ENCODE data around the gene CIDEC.

CIDEC gene

DNA sequence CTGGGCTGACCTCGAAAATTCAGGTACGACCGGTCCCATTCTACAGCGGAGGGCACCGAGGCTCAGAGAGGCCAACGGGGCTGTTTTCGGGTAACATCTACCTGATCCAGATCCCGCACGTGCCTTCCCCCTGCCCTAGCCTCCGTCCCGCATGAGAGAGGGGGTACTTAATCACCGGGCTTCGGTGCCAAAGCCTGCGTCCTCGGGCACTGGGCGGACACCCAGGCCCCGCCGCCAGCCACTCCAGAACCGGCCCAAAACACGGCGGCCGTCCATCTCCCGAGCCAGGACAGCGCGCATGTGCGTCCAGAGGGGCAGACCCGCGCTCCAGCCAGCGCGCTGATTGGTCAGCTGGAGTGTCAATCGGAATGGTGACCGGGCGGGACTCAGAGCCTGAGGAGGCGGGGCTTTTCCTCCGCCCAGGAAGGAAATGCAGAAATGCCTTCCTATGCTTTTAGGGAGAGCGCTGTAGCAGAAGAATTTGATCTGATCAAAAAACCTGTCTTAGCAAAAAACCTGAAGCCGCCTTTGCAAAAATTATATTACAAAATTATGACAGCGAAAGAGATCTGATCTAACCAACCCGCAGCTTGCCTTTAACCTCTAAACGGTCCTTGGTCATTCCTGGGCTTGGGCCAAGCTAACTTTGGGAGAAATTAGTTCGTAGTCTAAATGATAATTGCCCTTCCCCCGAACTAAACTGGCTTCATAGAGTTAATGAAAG, 36.2 kb downstream of the CIDEC start, which contains the start of gene RPUSD3:
Gene RPUSD3 (minus strand): TSS at position 294 of the 724 bp plus-strand sequence. CDS start 18 bp downstream, at position 276.
- peak; percentile 89 for DNase-seq (ENCODE audit: low spot score)

DNA sequence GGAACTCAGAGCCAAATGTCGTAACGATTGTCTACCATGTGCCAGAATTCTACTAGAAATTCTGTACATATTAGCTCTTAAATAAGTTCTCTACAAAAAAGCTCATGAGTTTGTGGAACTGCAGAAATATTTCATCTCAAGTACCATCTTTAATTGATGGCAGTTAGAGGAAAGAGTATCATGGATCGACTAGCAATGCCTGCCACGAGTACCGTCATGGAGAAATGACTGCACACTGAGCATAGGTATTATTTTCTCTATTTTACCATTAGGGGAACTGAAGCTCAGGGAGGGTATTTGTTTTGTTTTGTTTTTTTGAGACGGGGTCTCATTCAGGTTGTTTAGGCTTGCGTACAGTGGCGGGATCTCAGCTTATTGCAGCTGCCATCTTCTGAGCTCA, 39.0 kb downstream of the CIDEC start:
- DNase-seq (ENCODE audit: low spot score): no peak

DNA sequence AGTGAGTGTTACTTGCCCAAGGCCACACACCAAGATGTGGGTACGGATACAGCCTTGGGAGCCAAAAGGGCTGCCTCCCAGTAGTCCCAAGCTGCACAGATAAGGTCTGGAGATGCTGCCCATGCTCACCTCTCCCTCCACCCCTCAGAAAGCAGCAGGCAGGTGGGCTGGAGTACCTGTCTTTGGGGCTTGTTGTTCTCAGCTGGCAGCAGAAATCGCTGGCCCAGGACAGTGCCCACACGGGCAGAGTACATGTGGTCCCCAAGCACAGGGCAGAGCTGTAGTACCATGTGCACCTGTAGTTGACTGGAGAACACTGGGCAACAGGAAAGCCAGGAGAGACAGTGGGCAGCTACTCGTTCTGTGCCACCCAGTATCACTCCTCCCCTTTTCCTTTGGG, 41.2 kb downstream of the CIDEC start:
- no peak for DNase-seq (ENCODE audit: low spot score)

DNA sequence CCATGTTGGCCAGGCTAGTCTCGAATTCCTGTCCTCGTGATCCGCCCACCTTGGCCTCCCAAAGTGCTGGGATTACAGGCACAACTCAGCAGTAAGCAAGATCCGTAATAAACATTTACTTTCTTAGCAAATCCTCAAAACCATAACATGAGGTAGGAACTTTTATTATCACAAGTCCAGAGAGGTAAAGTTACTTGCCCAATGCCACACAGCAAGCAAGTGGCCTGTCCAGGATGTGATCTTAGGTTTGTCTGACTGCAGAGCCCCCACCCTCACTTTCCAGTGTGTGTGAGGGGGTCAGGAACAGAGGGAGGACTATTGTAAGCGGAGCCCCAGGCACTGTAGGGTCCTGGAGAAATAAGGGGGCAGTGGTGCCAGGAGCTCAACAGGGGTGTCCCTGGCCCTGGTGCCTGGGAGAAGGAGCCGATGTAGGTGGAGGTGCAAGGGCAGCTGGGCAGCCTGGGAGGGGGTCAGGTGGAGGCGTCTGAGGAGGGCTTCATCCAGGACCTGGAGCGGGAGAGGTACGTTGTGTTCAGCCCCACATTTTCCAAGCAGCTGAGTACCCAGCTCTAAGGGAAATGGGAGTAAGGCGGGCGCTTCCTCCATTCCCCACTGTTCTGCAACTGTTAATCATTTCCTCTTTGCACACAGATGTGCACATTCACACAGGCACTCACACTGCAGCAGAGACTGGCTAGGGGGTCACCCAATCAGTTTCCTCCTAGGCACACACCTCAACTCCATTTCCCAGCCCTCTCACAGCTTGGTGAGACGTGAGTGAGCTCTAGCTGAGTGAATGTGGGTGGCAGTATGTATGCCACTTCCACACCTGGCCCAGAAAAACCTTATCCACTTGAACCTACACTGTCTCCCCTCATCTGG, 42.1 kb downstream of the CIDEC start:
- peak; percentile 77 for DNase-seq (ENCODE audit: low spot score)

DNA sequence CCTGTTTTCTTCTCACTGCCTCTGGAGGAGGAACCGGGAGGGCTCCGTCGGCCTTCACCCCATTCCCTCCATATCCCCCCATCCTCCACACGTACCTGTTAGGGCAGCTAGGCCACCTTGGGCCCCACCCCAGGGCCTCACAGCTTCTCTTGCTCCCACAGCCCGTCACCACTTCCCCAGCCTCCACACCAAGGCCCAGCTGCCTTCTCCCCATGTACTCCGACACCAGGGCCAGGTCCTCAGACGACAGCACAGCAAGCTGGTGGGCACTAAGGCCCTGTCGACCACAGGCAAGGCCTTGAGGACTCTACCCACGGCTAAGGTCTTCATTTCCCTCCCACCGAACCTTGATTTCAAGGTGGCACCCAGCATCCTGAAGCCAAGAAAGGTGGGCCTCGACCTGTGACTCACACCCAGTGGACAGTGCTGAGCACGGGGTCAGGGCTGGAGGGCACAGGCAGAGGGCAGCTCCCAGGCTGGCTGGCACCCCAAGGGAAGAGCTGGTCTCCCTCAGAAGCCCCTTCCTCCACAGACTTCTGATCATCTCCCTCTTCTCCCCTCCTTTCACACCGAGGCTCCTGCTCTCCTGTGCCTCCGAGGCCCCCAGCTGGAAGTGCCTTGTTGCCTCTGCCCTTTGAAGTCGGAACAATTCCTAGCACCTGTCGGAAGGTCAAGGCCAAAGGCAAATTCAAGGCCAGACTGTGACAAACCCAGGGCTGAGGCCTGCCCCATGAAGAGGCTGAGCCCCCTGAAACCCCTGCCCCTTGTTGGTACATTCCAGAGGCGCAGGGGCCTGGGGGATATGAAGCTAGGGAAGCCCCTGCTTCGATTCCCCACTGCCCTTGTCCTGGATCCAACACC, 45.3 kb downstream of the CIDEC start:
- no peak for DNase-seq (ENCODE audit: low spot score)

DNA sequence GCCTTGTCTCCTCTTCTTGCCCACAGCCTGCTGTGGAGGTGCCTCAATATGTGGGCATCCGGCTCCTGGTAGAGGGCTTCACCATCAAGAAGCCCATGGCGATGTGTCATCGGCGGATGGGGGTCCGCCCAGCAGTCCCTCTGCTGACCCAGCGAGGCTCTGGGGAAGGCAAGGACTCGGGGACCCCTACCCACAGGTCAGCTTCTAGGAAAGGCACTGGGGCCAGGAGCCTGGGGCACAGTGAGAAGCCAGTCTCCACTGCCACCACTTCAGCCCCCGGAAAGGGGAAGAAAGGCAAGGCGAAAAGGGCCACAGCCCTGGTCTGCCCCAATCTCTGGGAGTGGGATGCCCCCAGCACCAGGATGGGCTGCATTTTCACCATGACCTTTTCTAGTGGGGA, 47.0 kb downstream of the CIDEC start:
- no peak for DNase-seq (ENCODE audit: low spot score)

DNA sequence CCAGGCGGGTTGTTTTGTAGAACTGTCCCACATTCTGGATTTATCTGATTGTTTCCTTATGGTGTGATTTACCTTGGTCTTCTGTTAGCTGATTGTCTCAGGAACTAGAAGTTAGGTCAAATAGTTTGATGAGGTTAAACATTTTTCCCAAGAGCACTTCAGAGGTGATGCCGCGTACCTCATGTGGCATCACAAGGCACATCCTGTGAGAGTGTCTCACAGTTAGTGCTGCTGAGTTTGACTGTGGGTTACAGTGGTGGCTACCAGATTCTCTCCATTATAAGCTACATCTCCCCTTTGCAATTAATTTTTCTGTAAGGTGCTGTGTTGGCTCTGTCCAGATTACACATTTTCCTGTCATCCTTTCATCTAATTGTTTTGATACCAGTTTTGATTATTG, 48.8 kb downstream of the CIDEC start:
- DNase-seq (ENCODE audit: low spot score): no peak

DNA sequence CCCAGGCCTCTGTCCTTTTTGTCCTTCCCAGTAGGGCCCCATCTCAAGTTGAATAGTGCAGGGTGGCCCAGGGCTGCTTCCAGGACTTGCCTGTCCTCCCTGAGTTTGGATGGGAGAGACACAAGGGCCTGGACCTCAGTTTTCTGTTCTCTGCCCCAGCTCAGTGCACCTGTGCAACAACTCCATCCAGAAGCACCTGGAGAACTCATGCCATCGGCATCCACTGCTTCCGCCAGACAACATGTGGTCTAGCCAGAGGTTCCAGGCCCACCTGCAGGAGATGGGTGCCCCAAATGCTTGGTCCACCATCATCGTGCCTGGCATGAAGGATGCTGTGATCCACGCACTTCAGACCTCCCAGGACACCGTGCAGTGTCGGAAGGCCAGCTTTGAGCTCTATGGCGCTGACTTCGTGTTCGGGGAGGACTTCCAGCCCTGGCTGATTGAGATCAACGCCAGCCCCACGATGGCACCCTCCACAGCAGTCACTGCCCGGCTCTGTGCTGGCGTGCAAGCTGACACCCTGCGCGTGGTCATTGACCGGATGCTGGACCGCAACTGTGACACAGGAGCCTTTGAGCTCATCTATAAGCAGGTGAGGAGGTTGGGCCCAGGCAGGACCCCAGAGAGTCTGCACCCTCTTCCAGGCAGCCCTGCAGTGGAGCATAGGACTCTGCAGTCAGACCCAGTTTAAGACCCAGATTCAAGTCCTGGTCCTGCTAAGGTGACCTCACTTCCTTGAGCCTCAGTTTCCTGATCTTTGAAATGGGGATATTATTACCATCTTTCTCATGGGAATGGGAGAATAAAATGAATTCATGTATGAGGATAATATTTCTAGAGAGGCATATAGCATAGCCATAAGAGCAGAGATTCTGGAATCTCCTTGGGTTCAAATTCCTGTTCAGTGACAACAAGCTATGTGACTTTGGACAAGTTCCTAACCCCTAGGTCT, 51.0 kb downstream of the CIDEC start:
- DNase-seq (ENCODE audit: low spot score): no peak

DNA sequence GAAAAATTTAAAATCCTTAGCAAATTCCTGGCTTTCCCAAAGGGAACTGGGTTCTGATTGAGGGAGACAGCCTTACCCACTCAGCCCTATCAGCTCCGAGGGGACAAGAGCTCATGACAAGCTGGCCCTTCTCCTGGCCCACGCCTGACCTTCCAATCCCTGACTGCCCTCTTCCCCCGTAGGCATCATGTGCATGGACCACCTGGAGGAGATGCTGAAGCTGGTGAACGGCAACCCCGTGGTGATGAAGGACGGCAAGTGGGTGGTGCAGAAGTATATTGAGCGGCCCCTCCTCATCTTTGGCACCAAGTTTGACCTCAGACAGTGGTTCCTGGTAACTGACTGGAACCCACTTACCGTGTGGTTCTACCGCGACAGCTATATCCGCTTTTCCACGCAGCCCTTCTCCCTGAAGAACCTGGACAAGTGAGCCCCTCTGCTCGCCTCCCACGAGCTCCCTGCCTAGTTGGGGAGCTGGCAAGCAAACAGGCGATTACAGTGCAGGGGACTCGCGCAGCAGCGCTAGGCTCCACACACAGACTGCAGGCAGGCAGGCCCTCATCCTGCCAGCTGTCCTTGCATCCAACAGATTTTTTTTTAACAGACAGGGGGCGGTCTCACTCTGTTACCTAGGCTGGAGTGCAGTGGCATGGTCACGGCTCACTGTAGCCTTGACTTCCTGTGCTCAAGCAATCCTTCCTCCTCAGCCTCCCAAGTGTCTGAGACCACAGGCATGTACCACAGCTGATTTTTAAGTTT, 53.1 kb downstream of the CIDEC start:
- peak; percentile 21 for DNase-seq (ENCODE audit: low spot score)

DNA sequence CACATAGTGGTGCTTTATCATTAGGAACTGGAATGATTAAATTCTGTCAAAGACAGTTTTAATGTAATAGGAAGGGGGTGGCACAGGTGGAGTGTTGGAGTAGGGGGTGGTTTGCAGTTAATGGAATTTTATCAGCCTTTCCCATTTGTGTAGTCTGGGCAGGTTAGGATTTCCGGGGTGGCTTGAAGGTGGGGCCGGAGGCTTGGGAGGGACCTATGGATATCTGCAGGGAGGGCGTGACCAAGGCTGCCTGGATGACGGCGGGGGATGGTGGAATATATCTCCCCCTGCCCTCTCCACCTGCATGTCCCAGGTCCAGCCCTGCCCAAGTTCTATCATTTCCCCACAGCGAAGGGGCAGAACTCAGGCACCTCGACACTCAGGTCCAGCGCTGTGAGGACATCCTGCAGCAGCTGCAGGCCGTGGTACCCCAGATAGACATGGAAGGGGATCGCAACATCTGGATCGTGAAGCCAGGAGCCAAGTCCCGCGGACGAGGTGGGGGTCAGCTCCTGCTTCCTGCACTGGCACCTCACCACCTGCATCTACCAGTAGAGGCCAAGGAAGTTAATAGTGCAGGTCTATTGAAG, 54.5 kb downstream of the CIDEC start:
- DNase-seq (ENCODE audit: low spot score): no peak

DNA sequence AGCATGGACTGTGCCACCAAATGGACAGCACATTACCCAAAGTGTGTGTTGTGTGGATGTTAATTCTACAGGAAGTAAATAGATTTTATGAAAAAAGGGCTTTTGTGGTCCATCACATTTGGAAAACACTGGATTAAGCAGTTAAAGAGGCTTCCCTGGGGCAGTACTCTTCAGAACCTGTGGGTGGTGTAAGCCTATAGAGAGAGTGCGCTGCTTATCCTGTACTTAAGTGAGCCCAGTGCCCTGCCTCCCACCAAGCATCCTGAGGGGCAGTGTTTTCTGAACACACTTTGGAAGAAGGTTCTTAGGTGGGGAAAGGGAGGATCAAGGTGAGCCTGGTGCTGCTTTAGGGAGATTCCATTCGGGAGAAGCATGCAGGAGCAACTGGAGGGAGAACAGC, 59.1 kb downstream of the CIDEC start:
- DNase-seq (ENCODE audit: low spot score): peak; percentile 24

DNA sequence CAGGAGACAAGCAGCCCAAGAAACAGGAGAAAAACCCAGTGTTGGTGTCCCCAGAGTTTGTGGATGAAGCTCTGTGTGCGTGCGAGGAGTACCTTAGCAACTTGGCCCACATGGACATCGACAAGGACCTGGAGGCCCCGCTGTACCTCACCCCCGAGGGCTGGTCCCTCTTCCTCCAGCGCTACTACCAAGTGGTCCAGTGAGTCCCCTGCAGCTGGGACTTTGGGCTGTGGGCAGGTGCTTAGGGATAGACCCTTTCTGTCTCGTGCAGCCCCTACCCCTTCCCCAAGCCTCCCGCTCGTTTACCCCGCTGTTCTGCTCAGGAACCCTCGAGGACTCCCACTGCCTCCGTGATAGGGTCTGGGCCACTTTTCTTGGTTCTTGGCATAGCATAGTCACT, 59.5 kb downstream of the CIDEC start:
- DNase-seq (ENCODE audit: low spot score): no peak

DNA sequence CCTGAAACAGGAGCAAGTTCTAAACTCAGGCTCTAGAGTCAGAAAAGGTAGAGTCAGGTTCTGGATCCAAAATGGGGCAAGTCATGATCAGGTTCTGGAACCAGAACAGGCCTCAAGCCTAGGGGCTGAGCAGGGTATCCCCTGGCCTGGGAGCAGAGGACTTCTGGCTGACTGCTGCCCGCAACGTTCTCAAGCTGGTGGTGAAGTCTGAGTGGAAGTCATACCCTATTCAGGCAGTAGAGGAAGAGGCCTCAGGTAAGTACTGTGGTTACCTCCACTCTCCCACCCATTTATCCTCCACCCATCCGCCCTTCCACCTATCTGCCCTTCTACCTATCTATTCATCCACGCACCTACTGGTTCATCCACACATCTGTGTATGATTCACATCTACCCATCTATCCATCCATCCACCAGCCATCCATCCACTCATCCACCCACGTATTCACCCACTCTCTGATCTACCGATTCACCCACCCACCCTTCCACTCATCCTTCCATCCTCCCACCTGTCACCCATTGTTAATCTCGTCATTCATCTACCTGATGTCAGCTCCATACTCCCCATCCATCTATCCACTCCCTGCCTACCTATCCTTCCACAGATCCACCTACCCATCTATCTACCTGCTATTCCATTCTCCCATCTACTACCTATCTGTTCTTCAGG, 61.3 kb downstream of the CIDEC start:
- no peak for DNase-seq (ENCODE audit: low spot score)

DNA sequence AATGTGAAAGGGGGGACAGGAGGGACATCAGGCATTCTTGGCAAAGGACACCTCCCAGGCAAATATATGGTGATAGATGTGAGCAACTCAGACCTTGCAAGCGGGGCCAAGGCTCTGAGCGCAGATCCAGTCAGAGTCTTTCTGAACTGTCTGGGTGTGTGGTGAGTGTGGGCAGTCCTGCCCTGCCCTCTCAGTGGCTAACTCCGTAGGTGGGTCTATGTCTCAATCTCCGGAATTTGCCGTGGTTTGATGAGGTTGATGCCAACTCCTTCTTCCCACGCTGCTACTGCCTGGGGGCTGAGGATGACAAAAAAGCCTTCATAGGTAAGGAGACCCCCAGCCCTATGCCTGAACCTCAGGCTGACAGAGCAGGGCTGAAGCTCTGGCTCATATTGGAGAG, 62.6 kb downstream of the CIDEC start:
- no peak for DNase-seq (ENCODE audit: low spot score)

Data from kidney capillary endothelial cell (primary cell).